RWPE2 (cell line): ENCODE data around the gene TSPAN19.
A peak's percentile ranks its signal among the peaks of the same experiment; 100 is the strongest.

Source experiments
- ATAC-seq: fragments of 200-7000 bp; cut with Tn5 transposase; 3 replicates; pipeline ENCODE4 v1.9.1; 2021; ENCODE audit warnings: low read depth
- DNase-seq: peaks from one replicate; pipeline ENCODE4 v3.0.0-alpha.2; 2020; ENCODE audit warnings: low spot score
- H3K27ac ChIP-seq: fragments of 450-650 bp; 2 replicates; pipeline ENCODE4 v1.5.1; 2017; ENCODE audit warnings: mild to moderate bottlenecking; ENCODE audit not compliant: poor library complexity, severe bottlenecking
- H3K27me3 ChIP-seq: fragments of 250-450 bp; sonication (Bioruptor Pico); 2 replicates; pipeline ENCODE4 v1.5.1; 2021; ENCODE audit warnings: mild to moderate bottlenecking, moderate library complexity; ENCODE audit not compliant: insufficient read depth, poor library complexity, severe bottlenecking
- H3K36me3 ChIP-seq: fragments of 250-450 bp; sonication (Bioruptor Pico); 2 replicates; pipeline ENCODE4 v1.5.1; 2020; ENCODE audit warnings: low read depth, mild to moderate bottlenecking, moderate library complexity
- H3K4me1 ChIP-seq: fragments of 250-450 bp; sonication (Bioruptor Pico); 2 replicates; pipeline ENCODE4 v1.5.1; 2021; ENCODE audit warnings: mild to moderate bottlenecking, moderate library complexity; ENCODE audit not compliant: insufficient read depth, poor library complexity, severe bottlenecking
- H3K4me3 ChIP-seq: fragments of 250-450 bp; sonication (Bioruptor Pico); 2 replicates; pipeline ENCODE4 v1.5.1; 2021; ENCODE audit warnings: mild to moderate bottlenecking, moderate library complexity; ENCODE audit not compliant: severe bottlenecking
- H3K9me3 ChIP-seq: fragments of 250-450 bp; sonication (Bioruptor Pico); 2 replicates; pipeline ENCODE4 v1.5.1; 2021; ENCODE audit warnings: mild to moderate bottlenecking, moderate library complexity; ENCODE audit not compliant: severe bottlenecking
- TF ChIP-seq, protein P1 (sequence below): fragments of 450-650 bp; IDR thresholded peaks from one replicate; pipeline ENCODE4 v1.5.1; 2017; ENCODE audit warnings: mild to moderate bottlenecking, moderate library complexity; ENCODE audit not compliant: poor library complexity, severe bottlenecking

Gene TSPAN19

DNA sequence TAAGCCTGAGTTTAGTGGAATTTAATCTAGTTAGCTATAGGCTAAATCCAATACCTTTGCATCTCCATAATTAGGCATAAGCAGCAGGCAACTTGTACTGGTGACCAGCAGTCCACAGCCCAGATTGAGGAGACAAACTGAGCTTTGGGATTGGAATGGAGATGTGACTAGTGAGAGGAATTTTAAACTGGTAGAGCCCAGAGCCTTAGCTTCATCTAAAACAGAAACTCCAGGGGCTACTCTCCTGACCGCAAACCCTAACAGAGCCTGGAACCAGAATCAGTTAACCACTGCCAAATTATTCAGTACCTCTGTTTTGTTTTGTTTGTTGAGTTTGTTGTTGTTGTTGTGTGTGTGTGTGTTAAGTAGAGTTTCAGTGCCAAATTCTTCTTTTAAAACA is 53.2 kb downstream of the TSPAN19 start:
- Histone ChIP-seq H3K27me3 (no peaks in the 10 kb centered on the region), H3K27ac (no peak overlapping the region), H3K36me3 (no peaks in the 10 kb centered on the region), H3K9me3 (peaks cover 1% of the 10 kb centered on the region), H3K4me3 (no peak overlapping the region), H3K4me1 (no peaks in the 10 kb centered on the region)
- DNase-seq (no peak), ATAC-seq (no peak)
- TF ChIP-seq, protein P1, sequence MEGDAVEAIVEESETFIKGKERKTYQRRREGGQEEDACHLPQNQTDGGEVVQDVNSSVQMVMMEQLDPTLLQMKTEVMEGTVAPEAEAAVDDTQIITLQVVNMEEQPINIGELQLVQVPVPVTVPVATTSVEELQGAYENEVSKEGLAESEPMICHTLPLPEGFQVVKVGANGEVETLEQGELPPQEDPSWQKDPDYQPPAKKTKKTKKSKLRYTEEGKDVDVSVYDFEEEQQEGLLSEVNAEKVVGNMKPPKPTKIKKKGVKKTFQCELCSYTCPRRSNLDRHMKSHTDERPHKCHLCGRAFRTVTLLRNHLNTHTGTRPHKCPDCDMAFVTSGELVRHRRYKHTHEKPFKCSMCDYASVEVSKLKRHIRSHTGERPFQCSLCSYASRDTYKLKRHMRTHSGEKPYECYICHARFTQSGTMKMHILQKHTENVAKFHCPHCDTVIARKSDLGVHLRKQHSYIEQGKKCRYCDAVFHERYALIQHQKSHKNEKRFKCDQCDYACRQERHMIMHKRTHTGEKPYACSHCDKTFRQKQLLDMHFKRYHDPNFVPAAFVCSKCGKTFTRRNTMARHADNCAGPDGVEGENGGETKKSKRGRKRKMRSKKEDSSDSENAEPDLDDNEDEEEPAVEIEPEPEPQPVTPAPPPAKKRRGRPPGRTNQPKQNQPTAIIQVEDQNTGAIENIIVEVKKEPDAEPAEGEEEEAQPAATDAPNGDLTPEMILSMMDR, result no peak

DNA sequence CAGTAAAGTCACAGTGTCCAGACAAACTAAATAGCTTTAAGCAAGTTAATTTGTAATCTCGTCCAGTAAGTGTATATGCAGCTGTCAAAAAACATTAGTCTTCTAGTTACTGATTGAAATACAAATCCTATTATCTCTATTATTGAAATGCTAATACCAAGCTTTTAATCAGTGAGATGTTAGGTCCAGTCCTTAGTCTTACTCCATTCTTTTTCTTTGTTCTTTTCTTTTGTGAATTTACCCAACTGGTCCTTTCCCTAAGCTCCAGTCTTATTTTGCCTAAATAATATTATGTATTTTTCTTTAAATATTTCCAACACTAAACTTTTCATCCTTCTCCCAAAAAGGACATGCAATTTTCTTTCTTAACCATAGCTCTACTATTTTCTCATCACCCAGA is 57.2 kb downstream of the TSPAN19 start:
- no peak for DNase-seq
- no peaks in the 10 kb centered on the region for H3K27me3 ChIP-seq
- no peak overlapping the region for H3K4me3 ChIP-seq
- TF ChIP-seq, protein P1, result no peak
- H3K36me3 ChIP-seq, result no peaks in the 10 kb centered on the region
- ATAC-seq, result no peak
- H3K9me3 ChIP-seq, result no peaks in the 10 kb centered on the region
- no peaks in the 10 kb centered on the region for H3K4me1 ChIP-seq
- H3K27ac ChIP-seq, result no peak overlapping the region

DNA sequence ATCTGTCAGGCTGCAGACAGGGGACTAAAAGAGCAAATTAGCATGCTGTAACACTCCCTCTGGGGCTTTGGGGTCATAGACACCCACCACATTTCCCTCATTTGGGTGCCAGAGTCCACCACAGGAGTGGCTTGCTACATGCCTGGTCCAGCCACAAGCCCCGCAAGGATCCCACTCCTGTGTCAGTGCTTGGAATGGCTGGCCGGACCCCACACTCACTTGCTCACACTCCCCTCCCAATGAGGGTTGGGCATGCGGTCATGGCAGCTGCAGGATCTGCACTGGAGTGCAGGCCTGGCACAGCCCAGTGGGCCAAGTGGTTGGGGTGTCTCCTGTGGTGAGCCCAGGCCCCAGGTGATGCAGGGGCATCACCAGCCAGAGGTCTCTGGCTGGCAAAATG is 59.9 kb downstream of the TSPAN19 start:
- Histone ChIP-seq H3K4me3 (no peak overlapping the region), H3K27me3 (no peaks in the 10 kb centered on the region), H3K36me3 (no peaks in the 10 kb centered on the region), H3K27ac (no peak overlapping the region), H3K4me1 (no peaks in the 10 kb centered on the region), H3K9me3 (no peaks in the 10 kb centered on the region)
- ATAC-seq (no peak), DNase-seq (peak; percentile 37)
- TF ChIP-seq, protein P1, result no peak

DNA sequence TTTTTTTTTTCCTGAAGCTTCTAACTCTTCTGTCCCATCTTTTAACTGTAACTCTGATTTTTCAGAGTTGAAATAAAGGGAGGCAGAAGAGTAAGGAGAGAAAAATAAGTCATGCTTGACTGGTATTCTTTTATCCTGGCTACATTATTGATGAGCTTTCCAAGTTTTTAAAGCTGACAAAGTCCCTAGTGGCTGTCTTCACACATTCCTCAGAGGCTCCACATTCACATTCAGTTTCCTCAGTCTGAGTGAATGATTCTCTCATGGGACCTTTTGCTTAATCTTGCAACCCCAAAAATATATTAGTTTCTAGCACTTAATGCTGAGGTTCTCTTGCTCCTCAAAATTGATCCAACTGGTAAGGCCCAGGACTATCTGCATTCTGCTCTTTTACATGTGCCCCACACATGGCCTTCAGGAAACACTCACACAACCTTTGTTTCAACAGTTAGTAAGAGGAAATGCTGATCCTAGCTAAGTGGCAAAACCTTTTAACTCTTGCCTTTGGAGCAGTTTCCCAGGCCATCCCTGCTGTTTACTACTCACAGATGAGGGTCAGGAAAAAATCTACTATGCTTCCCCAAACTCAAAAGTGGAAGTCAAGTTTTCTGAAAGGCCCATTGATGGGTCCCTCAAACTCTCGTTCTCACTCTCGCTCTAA is 61.8 kb downstream of the TSPAN19 start:
- no peaks in the 10 kb centered on the region for H3K9me3 ChIP-seq
- ATAC-seq (no peak), DNase-seq (no peak)
- peaks cover 6% of the 10 kb centered on the region for H3K4me1 ChIP-seq
- no peaks in the 10 kb centered on the region for H3K27me3 ChIP-seq
- TF ChIP-seq, protein P1, result no peak
- no peaks in the 10 kb centered on the region for H3K36me3 ChIP-seq
- no peak overlapping the region for H3K4me3 ChIP-seq
- H3K27ac ChIP-seq, result no peak overlapping the region

DNA sequence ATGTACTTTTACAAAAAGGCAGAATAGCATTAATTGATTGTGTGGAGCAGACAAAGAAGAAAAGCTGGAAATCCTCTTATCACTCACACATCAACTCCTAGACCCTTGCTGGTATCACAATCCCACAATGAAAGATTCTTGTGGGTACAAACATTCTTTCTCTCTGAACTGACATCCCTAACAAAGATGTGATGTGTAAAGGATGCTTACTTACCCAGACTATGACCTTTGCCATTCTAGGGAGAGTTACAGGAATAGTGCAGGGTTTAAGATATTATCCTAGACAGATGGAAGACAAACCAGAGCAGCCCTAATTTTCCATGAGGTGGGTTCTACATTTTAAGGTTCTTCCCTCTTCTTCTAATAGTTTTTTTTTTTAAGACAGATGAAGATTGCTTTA is 63.1 kb downstream of the TSPAN19 start:
- Histone ChIP-seq H3K27ac (no peak overlapping the region), H3K4me3 (no peak overlapping the region), H3K4me1 (peaks cover 17% of the 10 kb centered on the region), H3K9me3 (no peaks in the 10 kb centered on the region), H3K36me3 (no peaks in the 10 kb centered on the region), H3K27me3 (no peaks in the 10 kb centered on the region)
- TF ChIP-seq, protein P1, result no peak
- ATAC-seq, result no peak
- DNase-seq, result no peak
